ENCODE measurements around the gene POLR1E. TPM values are rescaled to one million over a fixed set of nuclear protein-coding genes. Genes with fewer than 3 reads are reported as not detected.
A peak's percentile ranks its signal among the peaks of the same experiment; 100 is the strongest.

Gene POLR1E
- total RNA-seq, 1 experiment from 2014 or later = 60.9 TPM

GRCh38 chr9:37503736-37504135 is 18.0 kb downstream of the POLR1E start:
- Histone ChIP-seq H3K27me3 (ENCODE audit: insufficient read depth, low read length) (no peaks in the 10 kb centered on the region), H2AFZ (ENCODE audit: low read depth, low read length, poor library complexity, severe bottlenecking) (no peak overlapping the region), H3K4me2 (ENCODE audit: low read length) (no peak overlapping the region), H3K27ac (ENCODE audit: low read depth, low read length) (no peak overlapping the region), H3K79me2 (ENCODE audit: insufficient read depth, low read length) (peaks cover 24% of the 10 kb centered on the region), H3K4me1 (ENCODE audit: control insufficient read depth in 1 of 2, insufficient read depth in 2 of 2, low read length in 2 of 2) (no peaks in the 10 kb centered on the region), H3K4me3 (replicated peaks in 1 of 2; ENCODE audit: low read depth in 1 of 2, low read length in 2 of 2) (no peak overlapping the region), H3K9me2 (ENCODE audit: insufficient read depth) (no peaks in the 10 kb centered on the region), H3K9me3 (ENCODE audit: control insufficient read depth in 1 of 2, insufficient read depth in 1 of 2, low read depth in 1 of 2, low read length in 2 of 2) (no peaks in the 10 kb centered on the region), H3K36me3 (ENCODE audit: control insufficient read depth in 1 of 2, insufficient read depth in 2 of 2, low read length in 2 of 2) (peaks cover 36 to 57% of the 10 kb centered on the region in 2 experiments), H3K9ac (ENCODE audit: low read length) (no peak overlapping the region), H4K20me1 (ENCODE audit: insufficient read depth) (no peaks in the 10 kb centered on the region; the same call in 1 of the 2 replicates)
- DNase-seq (ENCODE audit: low read depth, low spot score) = no peak
- RAD21 ChIA-PET (ENCODE audit: low non-redundant PET in 1 of 2, low total read pairs in 2 of 2, uncharacterized antibody in 2 of 2, unreplicated experiment in 2 of 2) = no interaction called here
- POLR2A ChIA-PET = no interaction called here
- no peak for TF ChIP-seq SIN3A (IDR thresholded peaks at IDR 0.05; ENCODE audit: low read depth)
- TF ChIP-seq YY1 (IDR thresholded peaks at IDR 0.05; ENCODE audit: extremely low read depth, insufficient replicate concordance, low read depth, low read length) = no peak
- no peak for TF ChIP-seq EZH2 (IDR thresholded peaks at IDR 0.05)
- TF ChIP-seq CEBPB (IDR thresholded peaks at IDR 0.05; ENCODE audit: low read depth) = no peak
- no peak for TF ChIP-seq POLR2AphosphoS5 (IDR thresholded peaks at IDR 0.05; ENCODE audit: low read depth, low read length)
- TF ChIP-seq, protein P1, sequence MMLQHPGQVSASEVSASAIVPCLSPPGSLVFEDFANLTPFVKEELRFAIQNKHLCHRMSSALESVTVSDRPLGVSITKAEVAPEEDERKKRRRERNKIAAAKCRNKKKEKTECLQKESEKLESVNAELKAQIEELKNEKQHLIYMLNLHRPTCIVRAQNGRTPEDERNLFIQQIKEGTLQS (IDR thresholded peaks at IDR 0.05) = no peak
- no peak for TF ChIP-seq ELF1 (IDR thresholded peaks at IDR 0.05; ENCODE audit: borderline replicate concordance, low read depth)
- no peak for TF ChIP-seq JUND (IDR thresholded peaks at IDR 0.05)
- no peak for TF ChIP-seq MAX (IDR thresholded peaks at IDR 0.05)
- no peak for TF ChIP-seq TCF7L2 (IDR thresholded peaks at IDR 0.05; ENCODE audit: borderline replicate concordance, extremely low read depth, insufficient read depth, insufficient read length)
- TF ChIP-seq CBX3 (IDR thresholded peaks at IDR 0.05; ENCODE audit: low read depth) = no peak
- TF ChIP-seq ZNF274 (IDR thresholded peaks at IDR 0.05; ENCODE audit: low read depth, low read length) = no peak
- CTCF ChIA-PET = no interaction called here
- ATAC-seq = 0 out of 2 replicates have a peak, but pooled peaks have one; percentile 38
- BruUV-seq (replicated peaks) = no TSS peak
- intact Hi-C loops (cut with micrococcal nuclease) = no loop called here
